Vagina (tissue), 2 donors: Measurements from ENCODE around the gene S100A9.

Source experiments
- POLR2A ChIP-seq, 2 donors: fragments of 450-650 bp; IDR thresholded peaks; one replicate each; pipeline ENCODE4 v1.6.1; 2017; ENCODE audit warnings: antibody characterized with exemption in 2 of 2, mild to moderate bottlenecking in 2 of 2, moderate library complexity in 2 of 2
- POLR2AphosphoS5 ChIP-seq, 2 donors: sonication (generic); formaldehyde crosslinking; IDR thresholded peaks; one replicate each; pipeline ENCODE4 v1.9.0; 2017; ENCODE audit warnings: antibody characterized with exemption in 2 of 2, mild to moderate bottlenecking in 2 of 2, low read depth in 1 of 2; ENCODE audit not compliant: insufficient read depth in 1 of 2
- TF ChIP-seq, protein P1 (sequence below), 3 experiments: fragments of 450-650 bp in 2 of 3; fragments of 200-600 bp in 1 of 3; sonication (generic) in 1 of 3; IDR thresholded peaks; one replicate each; pipeline ENCODE4 v1.5.1; 2017 to 2019; ENCODE audit warnings: antibody characterized with exemption in 3 of 3, mild to moderate bottlenecking in 2 of 3, moderate library complexity in 2 of 3

DNA sequence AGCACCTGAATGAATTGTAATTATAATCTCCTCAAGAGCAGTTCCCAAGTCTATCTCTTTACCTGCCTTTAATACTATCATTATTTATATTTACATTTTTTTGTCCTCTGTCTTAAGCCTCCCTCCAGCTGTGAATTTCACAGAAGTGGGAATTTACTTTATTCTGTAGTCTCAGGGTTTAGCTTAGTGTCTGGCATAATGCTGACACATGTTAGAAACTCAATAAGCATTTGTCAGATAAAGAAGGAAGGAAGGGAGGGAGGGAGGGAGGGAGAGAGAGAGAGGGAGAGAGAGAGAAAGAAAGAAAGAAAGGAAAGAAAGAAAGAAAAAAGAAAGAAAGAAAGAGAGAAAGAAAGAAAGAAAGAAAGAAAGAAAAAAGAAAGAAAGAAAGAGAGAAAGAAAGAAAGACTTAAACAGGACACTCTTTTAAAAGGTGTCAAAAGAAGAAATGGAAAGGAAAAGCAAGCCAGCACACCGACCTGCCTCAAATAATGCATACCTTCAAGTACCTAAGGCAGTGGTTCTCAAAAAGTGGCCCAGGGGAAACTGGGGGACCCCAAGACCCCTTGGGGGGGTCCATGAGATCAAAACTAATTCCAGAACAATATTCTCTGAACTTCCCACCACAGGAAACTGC is 7.2 kb upstream of the S100A9 start:
- TF ChIP-seq, protein P1, sequence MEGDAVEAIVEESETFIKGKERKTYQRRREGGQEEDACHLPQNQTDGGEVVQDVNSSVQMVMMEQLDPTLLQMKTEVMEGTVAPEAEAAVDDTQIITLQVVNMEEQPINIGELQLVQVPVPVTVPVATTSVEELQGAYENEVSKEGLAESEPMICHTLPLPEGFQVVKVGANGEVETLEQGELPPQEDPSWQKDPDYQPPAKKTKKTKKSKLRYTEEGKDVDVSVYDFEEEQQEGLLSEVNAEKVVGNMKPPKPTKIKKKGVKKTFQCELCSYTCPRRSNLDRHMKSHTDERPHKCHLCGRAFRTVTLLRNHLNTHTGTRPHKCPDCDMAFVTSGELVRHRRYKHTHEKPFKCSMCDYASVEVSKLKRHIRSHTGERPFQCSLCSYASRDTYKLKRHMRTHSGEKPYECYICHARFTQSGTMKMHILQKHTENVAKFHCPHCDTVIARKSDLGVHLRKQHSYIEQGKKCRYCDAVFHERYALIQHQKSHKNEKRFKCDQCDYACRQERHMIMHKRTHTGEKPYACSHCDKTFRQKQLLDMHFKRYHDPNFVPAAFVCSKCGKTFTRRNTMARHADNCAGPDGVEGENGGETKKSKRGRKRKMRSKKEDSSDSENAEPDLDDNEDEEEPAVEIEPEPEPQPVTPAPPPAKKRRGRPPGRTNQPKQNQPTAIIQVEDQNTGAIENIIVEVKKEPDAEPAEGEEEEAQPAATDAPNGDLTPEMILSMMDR (IDR thresholded peaks at IDR 0.05), result no peak
- TF ChIP-seq POLR2A (IDR thresholded peaks at IDR 0.05) (no peak), POLR2AphosphoS5 (IDR thresholded peaks at IDR 0.05; ENCODE audit: insufficient read depth in 1 of 2, low read depth in 1 of 2) (no peak)
